NK-92 (cell line): Measurements from ENCODE around the gene NRP2.

Experiments
- DNase-seq: peaks from one replicate; lab custom pipeline; 2025; ENCODE audit not compliant: unreplicated experiment; lab: John Stamatoyannopoulos, UW

NRP2 gene

DNA sequence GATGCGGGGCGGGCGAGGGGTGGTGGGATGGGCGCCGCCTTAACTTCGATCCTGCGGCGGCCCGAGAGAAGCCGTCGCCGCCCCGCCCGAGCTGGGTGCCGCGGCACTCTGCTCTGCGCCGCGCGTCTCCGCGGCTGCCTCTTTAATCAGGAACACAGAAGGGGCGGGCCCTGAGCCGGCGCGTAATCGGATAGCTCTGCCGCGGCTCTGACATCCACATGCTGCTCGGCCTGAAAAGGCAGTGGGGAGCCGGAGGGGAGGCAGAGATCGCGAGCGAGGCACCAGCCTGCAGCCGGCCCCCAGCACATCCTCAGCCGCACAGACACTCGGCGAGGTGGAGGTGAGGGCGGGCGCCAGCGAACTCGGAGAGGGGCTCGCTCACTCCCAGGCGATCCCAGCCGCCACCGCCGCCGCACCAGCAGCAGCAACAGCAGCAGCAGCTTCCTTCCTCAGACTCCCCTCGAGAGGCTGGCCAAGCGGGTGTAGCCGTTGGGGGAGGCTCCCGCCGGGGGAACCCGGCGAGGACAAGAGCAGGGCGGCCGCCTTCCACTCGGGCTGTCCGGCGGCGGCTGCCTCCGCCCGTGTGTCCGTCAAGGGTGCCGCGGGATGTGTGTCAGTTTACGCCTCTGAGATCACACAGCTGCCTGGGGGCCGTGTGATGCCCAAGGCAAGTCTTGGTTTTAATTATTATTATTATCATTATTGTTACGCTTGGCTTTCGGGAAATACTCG lies at the start of gene NRP2:
TSS of gene NRP2 (plus strand) at position 263 of the 732 bp plus-strand sequence. CDS start 790 bp downstream, outside the sequence.
- DNase-seq, result no peak

GRCh38 chr2:205633994-205634393 lies 48.3 kb upstream of the NRP2 start:
- DNase-seq, result no peak

DNA sequence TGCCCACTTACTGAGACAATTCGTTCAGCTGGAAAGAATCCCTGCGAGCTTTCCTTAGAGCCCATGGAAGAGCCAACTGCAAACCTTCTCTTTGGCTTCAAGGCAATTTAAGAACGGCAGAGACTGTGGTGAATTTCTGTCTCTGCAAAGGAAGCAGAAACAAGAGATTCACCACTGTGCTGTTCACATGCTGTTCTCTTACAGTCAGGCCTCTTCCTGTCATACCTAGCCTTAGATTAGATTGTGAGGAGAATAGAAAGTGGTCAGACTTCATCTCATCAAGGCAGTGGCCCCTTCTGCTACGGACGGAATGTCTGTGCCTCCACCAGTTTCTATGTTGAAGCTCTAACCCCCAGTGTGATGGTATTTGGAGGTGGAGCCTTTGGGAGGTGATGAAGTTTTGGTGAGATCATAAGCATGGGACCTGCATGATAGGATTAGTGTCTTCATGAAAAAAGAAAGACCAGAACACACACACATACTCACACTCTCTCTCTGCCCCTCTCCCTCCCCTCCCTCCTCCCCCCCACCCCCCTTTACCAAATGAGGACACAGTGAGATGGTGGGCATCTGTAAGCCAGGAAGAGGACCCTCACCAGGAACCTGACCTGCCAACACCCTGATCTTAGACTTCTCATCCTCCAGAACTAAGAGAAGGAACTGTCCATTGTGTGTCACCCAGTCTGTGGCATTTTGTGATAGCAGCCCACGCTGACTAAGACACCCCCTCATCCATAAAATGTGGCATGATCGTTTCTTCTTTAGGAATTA lies 45.6 kb upstream of the NRP2 start:
- DNase-seq, result no peak

GRCh38 chr2:205637320-205637602 lies 45.0 kb upstream of the NRP2 start:
- DNase-seq, result no peak

DNA sequence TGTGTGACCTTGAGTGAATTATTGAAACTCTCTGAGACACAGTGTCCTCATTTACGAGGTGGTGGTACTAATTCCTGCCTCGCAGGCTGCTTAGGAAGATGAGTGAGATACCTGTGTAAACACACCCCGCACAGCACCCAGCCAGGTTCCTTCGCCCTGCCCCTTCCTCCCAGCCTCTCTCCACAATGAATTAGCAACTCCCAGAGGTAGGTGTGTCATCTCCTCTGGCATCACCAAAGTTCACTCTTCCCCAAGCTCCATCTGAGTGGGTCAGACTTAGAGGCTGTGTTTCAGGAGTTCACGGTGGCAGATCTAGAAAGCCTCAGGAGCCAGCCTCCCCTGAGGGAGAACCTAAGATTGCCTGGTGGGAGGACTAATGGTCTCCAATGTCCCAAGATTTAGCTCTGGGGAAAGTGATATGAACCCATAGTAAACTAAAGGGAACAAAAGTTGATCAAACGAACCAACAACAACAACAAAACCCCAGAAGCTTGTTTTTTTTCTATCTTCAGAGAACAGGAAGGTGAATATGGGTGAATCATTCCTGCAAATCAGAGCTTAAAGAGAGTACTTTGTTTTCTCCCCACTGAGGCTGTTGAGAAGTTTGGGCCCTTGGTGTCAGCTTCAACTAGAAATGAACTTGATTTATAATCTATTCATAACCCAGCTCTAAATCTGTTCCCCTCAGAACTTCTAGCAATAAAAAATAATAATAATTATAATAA lies 44.4 kb upstream of the NRP2 start:
- no peak for DNase-seq

- DNase-seq, result no peak
Observed at GRCh38 chr2:205640716-205641115, 41.6 kb upstream of the NRP2 start.

DNA sequence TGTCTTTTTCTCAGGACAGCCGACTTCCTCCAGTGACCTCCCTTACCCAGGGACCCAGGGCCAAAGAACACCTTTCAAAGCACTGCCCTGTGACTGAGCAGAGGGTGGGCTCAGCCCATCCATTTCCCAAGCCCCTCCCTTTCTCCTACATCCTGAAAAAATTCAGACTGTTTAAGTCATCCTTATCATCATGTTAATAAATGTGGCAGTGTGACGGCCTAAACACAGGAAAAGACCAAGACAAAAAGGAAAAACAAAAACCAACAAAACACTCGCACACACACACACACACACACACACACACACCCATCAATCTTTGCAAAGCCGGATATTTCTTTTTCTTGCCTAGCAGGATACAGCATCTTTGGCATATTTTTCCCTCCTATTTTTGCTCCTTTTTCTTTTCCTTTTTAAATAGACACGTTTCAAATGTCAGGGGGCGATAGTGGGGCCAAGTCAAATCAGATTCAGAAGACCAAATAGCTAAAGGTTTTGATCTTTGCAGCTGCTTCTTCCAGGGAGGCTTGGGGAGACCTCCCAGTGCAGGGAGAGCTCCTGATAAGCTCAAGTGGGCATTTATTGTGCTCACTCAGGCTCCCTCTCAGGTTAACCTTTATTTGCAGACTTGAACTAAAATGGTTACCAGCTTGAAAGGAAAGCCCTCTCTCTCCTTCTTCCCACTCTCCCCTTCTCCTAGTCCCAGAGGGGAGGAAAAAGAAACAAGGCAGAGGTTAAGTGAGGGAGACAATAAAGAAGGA lies 39.5 kb upstream of the NRP2 start:
- no peak for DNase-seq

DNA sequence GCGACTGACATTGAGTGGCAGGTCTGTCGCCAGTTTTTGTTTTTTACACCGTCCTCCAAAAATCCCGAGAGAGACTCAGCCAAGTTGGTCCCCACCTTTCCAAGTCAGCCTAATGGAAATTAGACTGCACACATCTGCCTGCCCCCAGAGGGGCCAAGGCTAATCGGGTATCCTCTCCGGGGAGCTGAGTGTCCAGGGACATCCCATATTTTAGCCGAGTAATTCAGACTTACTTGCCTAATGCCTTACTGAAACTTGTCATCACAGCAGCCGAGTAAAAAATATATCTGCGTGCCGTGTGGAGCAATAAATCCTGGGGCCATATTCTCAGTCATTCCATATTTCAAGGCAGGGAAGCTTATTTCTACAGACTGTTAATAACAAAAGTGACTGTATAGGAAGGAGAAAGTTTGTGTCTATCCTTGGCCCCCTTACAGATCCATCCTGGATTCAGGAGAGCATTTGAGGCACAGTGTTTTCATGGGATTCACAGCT lies 38.9 kb upstream of the NRP2 start:
- no peak for DNase-seq

- no peak for DNase-seq
Observed at GRCh38 chr2:205644018-205644417, 38.3 kb upstream of the NRP2 start.

GRCh38 chr2:205646680-205647079 lies 35.6 kb upstream of the NRP2 start:
- no peak for DNase-seq

- DNase-seq, result no peak
Observed at GRCh38 chr2:205650450-205650849, 31.9 kb upstream of the NRP2 start.

DNA sequence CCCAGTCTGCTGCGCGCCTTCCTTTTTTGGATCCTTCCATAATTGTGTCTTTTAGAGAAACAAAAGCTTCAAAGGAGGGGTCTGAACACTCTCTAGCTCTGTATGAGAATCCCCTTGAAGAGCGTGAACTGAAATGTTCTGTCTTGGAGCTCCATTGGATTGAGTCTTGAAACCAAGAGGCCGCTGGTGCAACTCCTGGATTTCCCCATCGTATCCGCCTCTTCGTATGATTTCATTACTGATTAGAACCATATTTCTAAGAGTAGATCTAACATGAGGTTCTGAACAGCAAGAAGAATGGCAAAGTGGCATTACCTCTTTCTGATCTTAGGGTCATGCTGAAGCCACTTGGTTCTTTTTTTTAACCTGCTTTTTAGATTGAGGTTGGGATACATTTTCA lies 31.4 kb upstream of the NRP2 start:
- no peak for DNase-seq

DNA sequence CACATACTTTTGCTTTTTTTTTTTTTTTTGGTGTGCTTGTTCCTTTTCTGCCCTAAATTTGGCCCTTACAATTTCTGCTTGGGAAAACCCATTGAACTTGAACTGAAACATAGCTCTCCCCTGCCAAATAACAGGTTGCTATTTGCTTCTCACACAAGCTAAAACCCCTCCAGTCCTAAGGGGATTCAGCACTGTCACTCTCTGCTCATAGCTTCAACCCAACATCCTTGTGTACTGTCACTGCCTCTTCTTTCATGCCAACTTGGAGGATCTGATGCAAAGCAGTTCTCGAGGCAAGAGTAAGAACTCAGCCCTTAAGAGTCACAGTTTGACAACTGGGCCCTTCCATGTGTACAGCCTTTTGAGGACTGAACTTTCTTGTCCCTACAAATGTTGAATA lies 30.6 kb upstream of the NRP2 start:
- DNase-seq, result no peak

- no peak for DNase-seq
Observed at GRCh38 chr2:205654878-205655605, 27.3 kb upstream of the NRP2 start.

- DNase-seq, result no peak
Observed at GRCh38 chr2:205655779-205656456, 26.4 kb upstream of the NRP2 start.

GRCh38 chr2:205656461-205656860 lies 25.8 kb upstream of the NRP2 start:
- no peak for DNase-seq

DNA sequence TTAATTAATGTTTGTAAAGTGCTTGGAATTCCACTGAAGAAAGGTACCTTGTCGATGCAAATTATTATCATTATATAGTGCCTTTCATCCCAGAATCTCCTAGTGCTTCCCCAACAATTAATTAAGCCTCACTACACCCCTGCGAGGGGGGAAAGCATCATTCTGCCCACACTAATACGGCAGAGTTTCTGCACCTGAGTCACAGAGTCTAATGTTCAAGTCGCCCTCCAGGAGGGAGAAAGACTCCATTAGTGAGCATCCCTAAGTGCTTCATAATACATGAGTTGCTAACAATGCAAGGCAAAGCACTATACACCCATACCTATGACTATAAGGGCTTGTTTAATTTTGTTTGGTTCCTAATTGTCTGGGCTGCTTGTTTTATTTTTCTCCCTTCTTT lies 25.4 kb upstream of the NRP2 start:
- no peak for DNase-seq

DNA sequence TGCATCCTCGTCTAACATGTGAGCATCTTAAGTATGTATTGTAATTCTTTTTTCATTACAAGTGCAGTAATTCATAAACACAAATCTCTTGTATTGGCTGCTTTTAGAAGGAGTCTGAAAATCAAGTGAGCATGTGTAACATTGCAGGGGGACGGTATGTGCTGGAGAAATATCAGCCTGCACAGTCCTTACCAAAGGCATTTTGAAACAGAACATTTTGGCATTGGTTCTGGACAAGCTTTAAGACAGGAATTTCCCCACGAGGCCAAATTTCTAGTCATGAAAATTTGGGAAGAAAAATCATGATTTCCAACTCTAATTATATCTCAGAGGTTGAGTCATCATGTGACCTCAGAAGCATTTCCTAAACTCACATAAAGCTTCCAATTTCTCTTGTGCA lies 24.7 kb upstream of the NRP2 start:
- no peak for DNase-seq

- DNase-seq, result no peak
Observed at GRCh38 chr2:205658068-205658467, 24.2 kb upstream of the NRP2 start.

GRCh38 chr2:205658572-205658971 lies 23.7 kb upstream of the NRP2 start:
- no peak for DNase-seq
